Osteoblast (primary cell): ENCODE results near the gene TEX51. TPM values are rescaled to one million over a fixed set of nuclear protein-coding genes. Genes with fewer than 3 reads are reported as not detected.

Experiments
- DNase-seq: peaks from one replicate; pipeline ENCODE4 v3.0.0; 2011; ENCODE audit warnings: low spot score, mixed read lengths; ENCODE audit not compliant: insufficient read length; ENCODE audit errors: missing footprints
- H2AFZ ChIP-seq: 2 replicates; pipeline ENCODE4 v1.6.0; 2011; ENCODE audit warnings: mild to moderate bottlenecking, low read length
- H3K27ac ChIP-seq: 2 replicates; pipeline ENCODE4 v1.5.1; 2011; ENCODE audit warnings: mild to moderate bottlenecking, low read depth, low read length, moderate library complexity
- H3K27me3 ChIP-seq: 2 replicates; pipeline ENCODE4 v1.6.0; 2012; ENCODE audit warnings: mild to moderate bottlenecking, control low read depth, inconsistent platforms, low read length, moderate library complexity; ENCODE audit not compliant: insufficient read depth
- H3K36me3 ChIP-seq: 2 replicates; pipeline ENCODE4 v1.5.1; 2011; ENCODE audit warnings: mild to moderate bottlenecking, low read length, control low read depth, moderate library complexity; ENCODE audit not compliant: insufficient read depth
- H3K4me1 ChIP-seq: 2 replicates; pipeline ENCODE4 v1.5.1; 2011; ENCODE audit warnings: mild to moderate bottlenecking, low read length, control low read depth, moderate library complexity; ENCODE audit not compliant: insufficient read depth
- H3K4me2 ChIP-seq: 2 replicates; pipeline ENCODE4 v1.6.0; 2011; ENCODE audit warnings: mild to moderate bottlenecking, low read length; ENCODE audit not compliant: insufficient read depth
- H3K4me3 ChIP-seq: fragments of 200-600 bp; sonication (generic); 3 replicates; pipeline ENCODE4 v1.5.1; 2012; ENCODE audit warnings: mild to moderate bottlenecking, low read length, inconsistent platforms; ENCODE audit not compliant: insufficient read depth
- H3K79me2 ChIP-seq: 2 replicates; pipeline ENCODE4 v1.6.0; 2012; ENCODE audit warnings: mild to moderate bottlenecking, low read length, control low read depth, inconsistent platforms; ENCODE audit not compliant: insufficient read depth
- H3K9me3 ChIP-seq: 2 replicates; pipeline ENCODE4 v1.5.1; 2011; ENCODE audit warnings: low read depth, low read length, control low read depth
- H4K20me1 ChIP-seq: 2 replicates; pipeline ENCODE4 v1.6.0; 2012; ENCODE audit warnings: mild to moderate bottlenecking, low read length, control low read depth; ENCODE audit not compliant: insufficient read depth
- CTCF ChIP-seq: IDR thresholded peaks from 2 replicates; pipeline ENCODE4 v1.5.1; 2011; ENCODE audit warnings: mild to moderate bottlenecking, low read depth, low read length, moderate library complexity; ENCODE audit errors: extremely low read depth
- total RNA-seq: library from RNA; depleted of rRNA; stranded (reverse); fragments of >200 nt; gene quantifications from 2 replicates; pipeline ENCODE4 v1.2.3, GENCODE V29; 2012

TEX51 gene
- total RNA-seq, 1 donor: not detected

GRCh38 chr2:126879348-126880298, 19.1 kb upstream of the TEX51 start:
- Histone ChIP-seq H3K4me1 (no peaks in the 10 kb centered on the region), H3K9me3 (no peaks in the 10 kb centered on the region), H3K4me2 (no peak overlapping the region), H4K20me1 (no peaks in the 10 kb centered on the region), H3K4me3 (no peak overlapping the region), H3K79me2 (no peaks in the 10 kb centered on the region), H3K27ac (no peak overlapping the region), H2AFZ (no peak overlapping the region), H3K36me3 (no peaks in the 10 kb centered on the region), H3K27me3 (no peaks in the 10 kb centered on the region)
- no peak for DNase-seq
- TF ChIP-seq CTCF: no peak

GRCh38 chr2:126880324-126880723, 18.4 kb upstream of the TEX51 start:
- Histone ChIP-seq H3K4me1 (no peaks in the 10 kb centered on the region), H3K79me2 (no peaks in the 10 kb centered on the region), H3K27ac (no peak overlapping the region), H4K20me1 (no peaks in the 10 kb centered on the region), H3K4me2 (no peak overlapping the region), H3K9me3 (no peaks in the 10 kb centered on the region), H2AFZ (no peak overlapping the region), H3K27me3 (no peaks in the 10 kb centered on the region), H3K36me3 (no peaks in the 10 kb centered on the region), H3K4me3 (no peak overlapping the region)
- no peak for TF ChIP-seq CTCF
- no peak for DNase-seq

- TF ChIP-seq CTCF: no peak
- Histone ChIP-seq H3K36me3 (no peaks in the 10 kb centered on the region), H3K4me1 (no peaks in the 10 kb centered on the region), H3K4me2 (no peak overlapping the region), H3K27me3 (no peaks in the 10 kb centered on the region), H2AFZ (no peak overlapping the region), H4K20me1 (no peaks in the 10 kb centered on the region), H3K79me2 (no peaks in the 10 kb centered on the region), H3K27ac (no peak overlapping the region), H3K4me3 (no peak overlapping the region), H3K9me3 (no peaks in the 10 kb centered on the region)
- DNase-seq: no peak
These were observed 17.9 kb upstream of the TEX51 start for GRCh38 chr2:126880817-126881216.

GRCh38 chr2:126881591-126881990, 17.1 kb upstream of the TEX51 start:
- Histone ChIP-seq H4K20me1 (no peaks in the 10 kb centered on the region), H3K36me3 (no peaks in the 10 kb centered on the region), H3K27me3 (no peaks in the 10 kb centered on the region), H3K4me3 (no peak overlapping the region), H3K4me1 (no peaks in the 10 kb centered on the region), H2AFZ (no peak overlapping the region), H3K79me2 (no peaks in the 10 kb centered on the region), H3K4me2 (no peak overlapping the region), H3K9me3 (no peaks in the 10 kb centered on the region), H3K27ac (no peak overlapping the region)
- DNase-seq: no peak
- no peak for TF ChIP-seq CTCF
